ENCODE results near the gene APOL1. TPM values are rescaled to one million over a fixed set of nuclear protein-coding genes. Genes with fewer than 3 reads are reported as not detected.

The APOL1 gene
- total and polyA plus RNA-seq, 2 of the 13 experiments (the other 11 are each of a cell fraction or from before 2014, with no cell fraction given) = 20.3 to 75.0 TPM

GRCh38 chr22:36239401-36240171, 13.3 kb upstream of the APOL1 start, which contains the start of gene APOL2 (continued):
- TF ChIP-seq HNF4A (CRISPR knock-in tag; IDR thresholded peaks at IDR 0.05) (peak; percentile 50; the same call in 1 of the 2 replicates), ZNF235 (CRISPR knock-in tag; IDR thresholded peaks at IDR 0.05; ENCODE audit: borderline replicate concordance) (no peak), MYNN (CRISPR knock-in tag; IDR thresholded peaks at IDR 0.05; ENCODE audit: low read depth) (no peak), PBX3 (CRISPR knock-in tag; IDR thresholded peaks at IDR 0.05; ENCODE audit: borderline replicate concordance) (no peak; the same call in 1 of the 2 replicates), ZNF264 (CRISPR knock-in tag; IDR thresholded peaks at IDR 0.05) (no peak; the same call in 1 of the 2 replicates), ZNF710 (CRISPR knock-in tag; IDR thresholded peaks at IDR 0.05; ENCODE audit: borderline replicate concordance) (peak; percentile 65; the same call in 1 of the 2 replicates), DNMT3B (CRISPR knock-in tag; conservative IDR thresholded peaks at IDR 0.05) (no peak), ZNF383 (CRISPR knock-in tag; IDR thresholded peaks at IDR 0.05; ENCODE audit: borderline replicate concordance) (no peak), ZBTB44 (CRISPR knock-in tag; IDR thresholded peaks at IDR 0.05) (no peak), ARNTL (CRISPR knock-in tag; IDR thresholded peaks at IDR 0.05) (peak; percentile 42; the same call in 1 of the 2 replicates), ZNF3 (CRISPR knock-in tag; IDR thresholded peaks at IDR 0.05) (no peak), DRAP1 (CRISPR knock-in tag; IDR thresholded peaks at IDR 0.05) (peak; percentile 97), SMAD1 (CRISPR knock-in tag; IDR thresholded peaks at IDR 0.05; ENCODE audit: borderline replicate concordance, low read depth) (no peak), ZNF841 (CRISPR knock-in tag; IDR thresholded peaks at IDR 0.05; ENCODE audit: borderline replicate concordance) (no peak), SIX1 (CRISPR knock-in tag; IDR thresholded peaks at IDR 0.05; ENCODE audit: borderline replicate concordance) (no peak), ZNF776 (CRISPR knock-in tag; IDR thresholded peaks at IDR 0.05) (peak; percentile 50; the same call in 1 of the 2 replicates), HOMEZ (CRISPR knock-in tag; IDR thresholded peaks at IDR 0.05; ENCODE audit: low read depth) (0 out of 2 replicates have a peak, but pooled peaks have one; percentile 31), ATF1 (CRISPR knock-in tag; IDR thresholded peaks at IDR 0.05) (no peak), TSC22D2 (CRISPR knock-in tag; IDR thresholded peaks at IDR 0.05; ENCODE audit: borderline replicate concordance) (no peak), ZNF564 (CRISPR knock-in tag; IDR thresholded peaks at IDR 0.05) (0 out of 2 replicates have a peak, but pooled peaks have one; percentile 40), NCOA5 (CRISPR knock-in tag; IDR thresholded peaks at IDR 0.05) (no peak), ZNF780A (CRISPR knock-in tag; IDR thresholded peaks at IDR 0.05) (no peak), ESRRA (CRISPR knock-in tag; IDR thresholded peaks at IDR 0.05; ENCODE audit: low read depth) (no peak), ZNF460 (CRISPR knock-in tag; IDR thresholded peaks at IDR 0.05; ENCODE audit: borderline replicate concordance) (no peak)
